Loucy (cell line): ENCODE measurements around the gene OR5AU1.

Experiments used
- CTCF ChIP-seq: fragments of 200-600 bp; sonication (generic); conservative IDR thresholded peaks from 2 replicates; pipeline ENCODE4 v1.5.1; 2014; ENCODE audit warnings: mild to moderate bottlenecking, antibody characterized with exemption, low read length
- EZH2phosphoT487 ChIP-seq: fragments of 200-600 bp; IDR thresholded peaks from 2 replicates; pipeline ENCODE4 v1.6.1; 2018; ENCODE audit warnings: antibody characterized with exemption, mild to moderate bottlenecking, moderate library complexity, borderline replicate concordance

- TF ChIP-seq CTCF (no peak), EZH2phosphoT487 (no peak)
Measured at GRCh38 chr14:21145437-21145836, 10.4 kb downstream of the OR5AU1 start.
